ENCODE results near the gene PAX8.

The PAX8 gene

DNA sequence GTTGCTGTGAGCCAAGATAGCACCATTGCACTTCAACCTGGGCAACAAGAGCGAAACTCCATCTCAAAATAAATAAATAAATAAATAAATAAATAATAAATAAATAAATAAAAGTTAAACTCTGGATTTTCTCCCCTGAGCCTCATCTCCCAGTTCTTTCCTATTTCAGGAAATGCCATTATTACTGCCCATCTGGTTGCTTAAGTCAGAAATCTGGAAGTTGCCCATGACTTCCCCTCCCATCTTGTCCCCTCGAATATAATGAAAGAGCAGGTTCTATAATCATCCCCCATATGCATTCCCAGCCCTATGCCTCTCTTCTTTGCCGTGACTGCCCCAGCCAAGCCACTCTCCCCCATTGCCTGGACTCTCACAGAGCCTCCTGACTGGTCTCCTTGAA lies 109.1 kb downstream of the PAX8 start:
- no peak for ATAC-seq
- TF ChIP-seq PPARA (CRISPR knock-in tag; IDR thresholded peaks at IDR 0.05; ENCODE audit: borderline replicate concordance) (no peak), ZFP3 (CRISPR knock-in tag; IDR thresholded peaks at IDR 0.05) (no peak), ISL1 (CRISPR knock-in tag; IDR thresholded peaks at IDR 0.05) (no peak), GLIS3 (CRISPR knock-in tag; IDR thresholded peaks at IDR 0.05) (no peak), TCF4 (CRISPR knock-in tag; IDR thresholded peaks at IDR 0.05; ENCODE audit: borderline replicate concordance) (no peak), ZC3H10 (CRISPR knock-in tag; IDR thresholded peaks at IDR 0.05) (no peak)
- TF ChIP-seq, protein P1, sequence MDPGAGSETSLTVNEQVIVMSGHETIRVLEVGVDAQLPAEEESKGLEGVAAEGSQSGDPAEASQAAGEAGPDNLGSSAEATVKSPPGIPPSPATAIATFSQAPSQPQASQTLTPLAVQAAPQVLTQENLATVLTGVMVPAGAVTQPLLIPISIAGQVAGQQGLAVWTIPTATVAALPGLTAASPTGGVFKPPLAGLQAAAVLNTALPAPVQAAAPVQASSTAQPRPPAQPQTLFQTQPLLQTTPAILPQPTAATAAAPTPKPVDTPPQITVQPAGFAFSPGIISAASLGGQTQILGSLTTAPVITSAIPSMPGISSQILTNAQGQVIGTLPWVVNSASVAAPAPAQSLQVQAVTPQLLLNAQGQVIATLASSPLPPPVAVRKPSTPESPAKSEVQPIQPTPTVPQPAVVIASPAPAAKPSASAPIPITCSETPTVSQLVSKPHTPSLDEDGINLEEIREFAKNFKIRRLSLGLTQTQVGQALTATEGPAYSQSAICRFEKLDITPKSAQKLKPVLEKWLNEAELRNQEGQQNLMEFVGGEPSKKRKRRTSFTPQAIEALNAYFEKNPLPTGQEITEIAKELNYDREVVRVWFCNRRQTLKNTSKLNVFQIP (CRISPR knock-in tag; IDR thresholded peaks at IDR 0.05; ENCODE audit: borderline replicate concordance, low read depth): no peak
- TF ChIP-seq, protein P2, sequence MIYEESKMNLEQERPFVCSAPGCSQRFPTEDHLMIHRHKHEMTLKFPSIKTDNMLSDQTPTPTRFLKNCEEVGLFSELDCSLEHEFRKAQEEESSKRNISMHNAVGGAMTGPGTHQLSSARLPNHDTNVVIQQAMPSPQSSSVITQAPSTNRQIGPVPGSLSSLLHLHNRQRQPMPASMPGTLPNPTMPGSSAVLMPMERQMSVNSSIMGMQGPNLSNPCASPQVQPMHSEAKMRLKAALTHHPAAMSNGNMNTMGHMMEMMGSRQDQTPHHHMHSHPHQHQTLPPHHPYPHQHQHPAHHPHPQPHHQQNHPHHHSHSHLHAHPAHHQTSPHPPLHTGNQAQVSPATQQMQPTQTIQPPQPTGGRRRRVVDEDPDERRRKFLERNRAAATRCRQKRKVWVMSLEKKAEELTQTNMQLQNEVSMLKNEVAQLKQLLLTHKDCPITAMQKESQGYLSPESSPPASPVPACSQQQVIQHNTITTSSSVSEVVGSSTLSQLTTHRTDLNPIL (CRISPR knock-in tag; IDR thresholded peaks at IDR 0.05; ENCODE audit: low read depth): no peak

DNA sequence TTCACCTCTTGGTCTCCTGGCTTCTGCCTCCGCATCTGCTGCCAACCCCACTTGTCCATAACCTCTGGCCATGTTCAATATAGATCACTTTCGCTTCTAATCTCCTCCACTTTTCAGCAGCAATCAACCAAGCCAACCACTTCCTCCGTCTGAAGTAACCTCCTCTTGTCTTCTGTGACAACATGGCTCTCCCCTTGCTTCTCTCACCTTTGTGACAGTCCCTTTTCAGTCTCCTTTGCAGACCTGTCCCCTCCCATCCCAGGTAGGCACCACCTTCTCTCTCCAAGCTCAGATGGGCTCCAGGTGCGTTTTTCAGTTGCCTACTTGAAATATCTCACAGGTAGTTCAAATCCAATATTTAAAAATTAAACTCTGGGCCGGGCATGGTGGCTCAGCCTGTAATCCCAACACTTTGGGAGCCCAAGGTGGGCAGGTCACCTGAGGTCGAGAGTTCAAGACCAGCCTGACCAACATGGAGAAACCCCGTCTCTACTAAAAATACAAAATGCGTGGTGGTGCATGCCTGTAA lies 109.7 kb downstream of the PAX8 start:
- no peak for ATAC-seq
- no peak for TF ChIP-seq GLIS3 (CRISPR knock-in tag; IDR thresholded peaks at IDR 0.05)
- no peak for TF ChIP-seq ZFP3 (CRISPR knock-in tag; IDR thresholded peaks at IDR 0.05)
- no peak for TF ChIP-seq TCF4 (CRISPR knock-in tag; IDR thresholded peaks at IDR 0.05; ENCODE audit: borderline replicate concordance)
- TF ChIP-seq BACH2 (CRISPR knock-in tag; IDR thresholded peaks at IDR 0.05; ENCODE audit: borderline replicate concordance): no peak
- no peak for TF ChIP-seq ZNF8 (CRISPR knock-in tag; IDR thresholded peaks at IDR 0.05)
- no peak for TF ChIP-seq ISL1 (CRISPR knock-in tag; IDR thresholded peaks at IDR 0.05)
- no peak for TF ChIP-seq ZFP30 (CRISPR knock-in tag; IDR thresholded peaks at IDR 0.05)
- no peak for TF ChIP-seq OSR1 (CRISPR knock-in tag; IDR thresholded peaks at IDR 0.05)
- no peak for TF ChIP-seq CSRNP3 (CRISPR knock-in tag; IDR thresholded peaks at IDR 0.05)
- no peak for TF ChIP-seq ESRRG (CRISPR knock-in tag; IDR thresholded peaks at IDR 0.05)
- TF ChIP-seq, protein P2 (CRISPR knock-in tag; IDR thresholded peaks at IDR 0.05; ENCODE audit: low read depth): no peak
- TF ChIP-seq PPARA (CRISPR knock-in tag; IDR thresholded peaks at IDR 0.05; ENCODE audit: borderline replicate concordance): no peak
- TF ChIP-seq, protein P3, sequence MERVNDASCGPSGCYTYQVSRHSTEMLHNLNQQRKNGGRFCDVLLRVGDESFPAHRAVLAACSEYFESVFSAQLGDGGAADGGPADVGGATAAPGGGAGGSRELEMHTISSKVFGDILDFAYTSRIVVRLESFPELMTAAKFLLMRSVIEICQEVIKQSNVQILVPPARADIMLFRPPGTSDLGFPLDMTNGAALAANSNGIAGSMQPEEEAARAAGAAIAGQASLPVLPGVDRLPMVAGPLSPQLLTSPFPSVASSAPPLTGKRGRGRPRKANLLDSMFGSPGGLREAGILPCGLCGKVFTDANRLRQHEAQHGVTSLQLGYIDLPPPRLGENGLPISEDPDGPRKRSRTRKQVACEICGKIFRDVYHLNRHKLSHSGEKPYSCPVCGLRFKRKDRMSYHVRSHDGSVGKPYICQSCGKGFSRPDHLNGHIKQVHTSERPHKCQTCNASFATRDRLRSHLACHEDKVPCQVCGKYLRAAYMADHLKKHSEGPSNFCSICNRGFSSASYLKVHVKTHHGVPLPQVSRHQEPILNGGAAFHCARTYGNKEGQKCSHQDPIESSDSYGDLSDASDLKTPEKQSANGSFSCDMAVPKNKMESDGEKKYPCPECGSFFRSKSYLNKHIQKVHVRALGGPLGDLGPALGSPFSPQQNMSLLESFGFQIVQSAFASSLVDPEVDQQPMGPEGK (CRISPR knock-in tag; IDR thresholded peaks at IDR 0.05; ENCODE audit: borderline replicate concordance): no peak
- TF ChIP-seq ZNF565 (CRISPR knock-in tag; conservative IDR thresholded peaks at IDR 0.05; ENCODE audit: low read depth): no peak
- TF ChIP-seq CSDC2 (CRISPR knock-in tag; IDR thresholded peaks at IDR 0.05): no peak
- no peak for TF ChIP-seq RARB (CRISPR knock-in tag; IDR thresholded peaks at IDR 0.05)
- TF ChIP-seq, protein P1 (CRISPR knock-in tag; IDR thresholded peaks at IDR 0.05; ENCODE audit: borderline replicate concordance, low read depth): no peak
- no peak for TF ChIP-seq SNAI2 (CRISPR knock-in tag; IDR thresholded peaks at IDR 0.05)

- ATAC-seq: no peak
- TF ChIP-seq ESRRG (CRISPR knock-in tag; IDR thresholded peaks at IDR 0.05): no peak
- TF ChIP-seq TCF4 (CRISPR knock-in tag; IDR thresholded peaks at IDR 0.05; ENCODE audit: borderline replicate concordance): no peak
- TF ChIP-seq BACH2 (CRISPR knock-in tag; IDR thresholded peaks at IDR 0.05; ENCODE audit: borderline replicate concordance): no peak
- TF ChIP-seq CSDC2 (CRISPR knock-in tag; IDR thresholded peaks at IDR 0.05): no peak
- no peak for TF ChIP-seq ISL1 (CRISPR knock-in tag; IDR thresholded peaks at IDR 0.05)
- TF ChIP-seq, protein P2 (CRISPR knock-in tag; IDR thresholded peaks at IDR 0.05; ENCODE audit: low read depth): no peak
- no peak for TF ChIP-seq GLIS3 (CRISPR knock-in tag; IDR thresholded peaks at IDR 0.05)
- TF ChIP-seq PPARA (CRISPR knock-in tag; IDR thresholded peaks at IDR 0.05; ENCODE audit: borderline replicate concordance): no peak
- TF ChIP-seq, protein P1 (CRISPR knock-in tag; IDR thresholded peaks at IDR 0.05; ENCODE audit: borderline replicate concordance, low read depth): no peak
These were observed 110.8 kb downstream of the PAX8 start for GRCh38 chr2:113167962-113168340.
